ACHN (cell line): ENCODE results near the gene NFYA.

Experiments
- DNase-seq: peaks from one replicate; pipeline ENCODE4 v3.0.0-alpha.2; 2015
- in situ Hi-C: cut with HindIII; loops from 2 replicates; pipeline ENCODE4 v1.10.0; 2017; ENCODE audit warnings: low sequenced_read_pairs, low pct_ligation_motif_present, low pct_unique_long_range_greater_than_20kb

The NFYA gene

GRCh38 chr6:41065550-41066026, 7.2 kb upstream of the NFYA start:
- DNase-seq, result no peak
- in situ Hi-C loops, result no loop called here

- DNase-seq, result peak; percentile 70
- in situ Hi-C loops, result no loop called here
Measured at GRCh38 chr6:41066867-41067304, 5.9 kb upstream of the NFYA start.

- peak; percentile 81 for DNase-seq
- in situ Hi-C loops, result no loop called here
Measured at GRCh38 chr6:41071501-41071922, 1.3 kb upstream of the NFYA start.

GRCh38 chr6:41071923-41072835, 595 bp upstream of the NFYA start, which contains the start of gene OARD1:
Gene OARD1 (minus strand): TSS chr6:41072356. CDS start chr6:41071634, 722 bp downstream.
- in situ Hi-C loops, result no loop called here
- DNase-seq, result peak; percentile 97

DNA sequence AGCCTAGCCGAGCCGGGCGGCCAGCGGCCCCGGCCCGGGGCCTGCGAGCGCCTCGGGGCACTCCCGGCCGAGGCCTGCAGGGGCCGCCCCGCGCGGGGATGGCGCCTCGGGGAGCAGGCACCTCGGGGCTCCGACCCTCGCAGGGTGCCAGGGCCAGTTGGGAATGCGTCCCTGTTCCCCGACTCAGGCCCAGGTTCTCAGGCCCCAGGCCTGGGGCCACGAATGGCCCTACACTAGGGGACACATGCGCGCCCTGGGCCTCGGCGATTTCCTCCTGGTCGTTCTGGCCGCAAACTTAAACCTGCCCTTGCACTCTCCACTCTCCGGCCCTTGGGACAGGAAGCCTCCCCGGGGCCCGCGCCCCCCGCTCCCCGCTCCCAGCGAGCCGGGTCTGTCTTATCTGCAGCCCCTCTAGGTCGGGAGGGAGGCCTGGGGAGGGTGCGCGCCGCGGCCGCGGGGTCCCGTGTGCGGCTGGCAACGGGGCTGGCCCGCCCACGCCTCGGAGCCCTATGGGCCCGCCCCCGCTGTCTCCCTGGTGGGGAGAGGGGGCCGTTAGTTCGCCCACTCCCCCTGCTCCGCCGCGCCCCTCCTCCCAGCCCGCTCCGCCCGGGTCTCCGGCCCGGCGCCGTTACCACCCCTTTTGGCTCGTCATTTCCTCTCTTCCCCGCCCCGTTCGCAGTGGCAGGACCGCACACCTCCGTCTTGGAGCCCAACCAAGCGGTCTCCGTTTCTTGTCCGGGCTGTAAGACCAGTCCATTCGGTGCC, 611 bp downstream of the NFYA start:
- in situ Hi-C loops, result no loop called here
- DNase-seq, result peak; percentile 82

GRCh38 chr6:41073968-41074691, 1.4 kb downstream of the NFYA start:
- in situ Hi-C loops, result no loop called here
- DNase-seq, result peak; percentile 22

DNA sequence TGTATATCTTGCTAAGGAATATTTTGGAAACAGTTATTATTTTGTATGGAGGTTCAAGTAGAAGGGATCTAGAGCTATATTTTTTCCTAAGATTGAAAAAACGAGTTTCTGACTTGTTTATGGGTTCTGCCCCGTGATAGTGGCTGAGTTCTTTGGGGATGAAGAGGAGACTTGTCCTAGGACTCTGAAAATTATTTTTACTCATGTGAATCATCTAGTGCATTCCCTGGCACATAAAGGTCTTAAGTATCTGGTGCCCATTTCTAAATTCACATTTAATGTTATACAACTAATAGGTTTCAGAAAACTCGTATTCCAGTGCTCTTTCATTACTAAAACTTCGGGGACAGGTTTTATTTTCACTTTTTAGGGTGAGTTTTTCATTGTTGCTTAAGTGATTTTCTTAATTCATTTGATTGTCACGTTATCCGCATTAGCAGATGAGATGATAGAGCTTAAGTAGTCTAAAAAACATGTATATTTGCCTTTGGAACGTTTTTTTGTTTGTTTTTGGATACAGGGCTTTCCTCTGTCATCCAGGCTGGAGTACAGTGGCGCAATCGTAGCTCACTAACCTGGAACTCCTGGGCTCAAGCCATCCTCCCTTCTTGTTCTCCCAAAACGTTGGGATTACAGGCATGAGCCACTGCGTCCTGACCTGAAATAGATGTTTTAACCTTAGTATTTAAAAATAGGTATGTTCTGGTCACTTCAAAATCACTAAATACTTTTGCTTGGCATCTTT, 2.1 kb downstream of the NFYA start:
- in situ Hi-C loops, result no loop called here
- DNase-seq, result no peak

- in situ Hi-C loops, result no loop called here
Measured at GRCh38 chr6:41075651-41076626, 3.2 kb downstream of the NFYA start.

GRCh38 chr6:41077536-41077935, 4.8 kb downstream of the NFYA start:
- in situ Hi-C loops, result no loop called here
- DNase-seq, result no peak

More at GRCh38 chr6:41075651-41076626, 3.2 kb downstream of the NFYA start:
- DNase-seq, result no peak

- in situ Hi-C loops, result no loop called here
- DNase-seq, result no peak
Measured at GRCh38 chr6:41078101-41078500, 5.3 kb downstream of the NFYA start.

DNA sequence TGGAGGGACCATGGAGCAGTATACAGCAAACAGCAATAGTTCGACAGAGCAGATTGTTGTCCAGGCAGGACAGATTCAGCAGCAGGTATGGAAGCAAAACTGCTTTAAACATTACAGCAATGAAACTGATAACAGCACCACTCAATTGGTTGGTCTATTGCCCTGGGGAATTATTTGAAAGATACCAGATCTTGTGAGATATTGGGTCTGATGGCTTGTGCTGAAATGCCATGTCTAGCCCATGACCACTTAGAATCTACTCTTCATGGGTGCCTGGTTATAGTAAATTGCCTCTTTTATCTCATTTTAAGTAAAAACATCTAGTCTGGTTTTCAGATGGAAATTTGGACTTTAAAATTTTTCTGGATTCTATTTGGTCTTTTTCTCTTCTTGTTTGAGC, 6.3 kb downstream of the NFYA start:
- in situ Hi-C loops, result no loop called here
- no peak for DNase-seq

- in situ Hi-C loops, result no loop called here
- no peak for DNase-seq
Measured at GRCh38 chr6:41080621-41081020, 7.8 kb downstream of the NFYA start.

DNA sequence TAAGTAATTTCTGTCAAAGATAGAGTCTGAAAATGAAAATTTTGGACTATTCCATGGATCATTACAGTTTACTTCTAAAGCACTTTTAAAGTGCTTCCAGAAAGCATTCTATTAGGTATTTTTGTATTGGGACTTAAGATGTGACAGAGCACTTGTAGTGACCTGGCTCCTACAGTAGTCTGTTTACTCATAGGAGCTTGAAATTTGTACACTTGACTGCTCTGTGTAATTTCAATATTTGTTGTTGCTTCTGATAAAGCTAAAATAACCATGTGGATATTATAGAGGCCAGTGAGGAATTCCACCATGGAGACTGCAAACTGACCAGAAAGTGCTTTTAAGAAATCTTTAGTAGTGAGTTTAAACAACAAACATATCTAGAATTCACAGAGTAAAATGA, 10.3 kb downstream of the NFYA start:
- in situ Hi-C loops, result no loop called here
- no peak for DNase-seq

GRCh38 chr6:41085182-41085581, 12.4 kb downstream of the NFYA start:
- in situ Hi-C loops, result no loop called here
- no peak for DNase-seq

- no peak for DNase-seq
- in situ Hi-C loops, result no loop called here
Measured at GRCh38 chr6:41088451-41088850, 15.7 kb downstream of the NFYA start.

DNA sequence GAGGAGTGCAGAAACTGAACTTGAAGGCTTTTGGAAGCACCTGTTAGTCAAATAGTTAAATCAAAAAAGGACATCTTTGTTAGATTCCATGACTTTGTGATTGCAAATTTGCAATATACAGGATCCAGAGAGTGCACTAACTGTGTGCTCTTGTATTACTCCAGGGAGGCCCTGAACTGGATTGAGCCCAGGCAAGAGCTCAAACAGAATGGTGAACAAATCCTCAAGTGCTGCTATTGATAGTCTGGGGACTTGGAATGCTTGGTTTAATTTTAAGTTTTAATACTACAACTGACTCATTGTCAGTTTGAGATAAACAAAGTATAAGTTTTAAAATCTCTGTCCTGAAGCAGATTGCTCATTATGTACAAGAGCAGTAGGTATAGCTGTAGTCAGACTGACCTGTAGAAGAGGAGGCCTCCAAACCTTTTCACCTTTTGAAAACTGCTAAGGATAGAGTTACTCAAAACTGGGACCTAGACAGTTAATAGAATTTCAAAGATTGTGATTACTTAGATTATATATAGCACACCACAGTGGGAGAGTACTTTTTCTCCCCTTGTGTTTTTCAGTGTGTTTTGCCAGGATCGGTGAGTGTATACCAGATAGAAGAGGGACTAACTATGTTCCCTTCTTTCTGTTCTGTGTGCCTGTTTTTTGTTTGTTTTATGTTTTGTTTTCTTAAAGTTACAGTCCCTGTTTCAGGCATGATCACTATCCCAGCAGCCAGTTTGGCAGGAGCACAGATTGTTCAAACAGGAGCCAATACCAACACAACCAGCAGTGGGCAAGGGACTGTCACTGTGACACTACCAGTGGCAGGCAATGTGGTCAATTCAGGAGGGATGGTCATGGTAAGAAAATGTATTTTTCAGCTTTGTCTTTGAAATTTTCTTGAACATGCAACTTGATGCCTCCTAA, 18.3 kb downstream of the NFYA start:
- in situ Hi-C loops, result no loop called here
- no peak for DNase-seq
